ENCODE results near the gene DGKQ. TPM values are rescaled to one million over a fixed set of nuclear protein-coding genes. Genes with fewer than 3 reads are reported as not detected.

DGKQ gene
- total and polyA plus RNA-seq, 2 of the 8 experiments (the other 6 are each of a cell fraction or from before 2014, with no cell fraction given): 7.3 to 9.7 TPM

- WGBS, 2 experiments (ENCODE audit: extremely low coverage in 1 of 2, insufficient coverage in 1 of 2, insufficient read length in 1 of 2, insufficient replicate concordance in 2 of 2, low coverage in 1 of 2, low lambda C conversion rate in 2 of 2, missing lambda C conversion rate in 1 of 2): 89% methylated on average over 16 of the region's 17 CpGs; no CpG with 5 or more reads in 1 of the 2 experiments
- peaks cover 9 to 45% (median 35%) of the 10 kb centered on the region in 4 experiments; a peak in 6 of 7 replicates for H3K27me3 ChIP-seq (replicated peaks in 1 of 4; ENCODE audit: control insufficient read depth in 3 of 4, extremely low read depth in 1 of 4, insufficient read depth in 3 of 4, low read length in 3 of 4)
- TF ChIP-seq EP300 (IDR thresholded peaks at IDR 0.05; ENCODE audit: borderline replicate concordance in 1 of 2, low read depth in 2 of 2, low read length in 2 of 2) (no peak), CTCF (IDR thresholded peaks at IDR 0.05; ENCODE audit: control extremely low read depth in 1 of 3, insufficient read depth in 1 of 3, low read depth in 1 of 3, low read length in 3 of 3) (no peak), CTBP2 (IDR thresholded peaks at IDR 0.05; ENCODE audit: borderline replicate concordance, insufficient read depth, insufficient read length, low read length) (no peak), GTF2F1 (IDR thresholded peaks at IDR 0.05; ENCODE audit: borderline replicate concordance, low read depth, low read length) (no peak), TAF7 (optimal IDR thresholded peaks at IDR 0.05; ENCODE audit: borderline replicate concordance, low read depth, low read length) (no peak), RAD21 (IDR thresholded peaks at IDR 0.05 in 1 of 2, conservative IDR thresholded peaks at IDR 0.05 in 1 of 2; ENCODE audit: low read depth in 2 of 2, low read length in 2 of 2) (no peak), SP1 (IDR thresholded peaks at IDR 0.05; ENCODE audit: low read depth, low read length) (no peak), NANOG (IDR thresholded peaks at IDR 0.05; ENCODE audit: insufficient read depth, low read depth, low read length, poor library complexity, severe bottlenecking) (no peak)
Measured at GRCh38 chr4:970854-971520, 2.4 kb downstream of the DGKQ start.

More at GRCh38 chr4:970854-971520, 2.4 kb downstream of the DGKQ start:
- H3K27ac ChIP-seq (ENCODE audit: low read depth, low read length): no peak overlapping the region
- H4K91ac ChIP-seq (replicated peaks; ENCODE audit: insufficient read length, low read length): no peak overlapping the region
- H2BK20ac ChIP-seq (ENCODE audit: low read length): no peak overlapping the region
- ChIA-PET CTCF (ENCODE audit: partially characterized antibody) (interaction anchor here (0.9 to 1.1 kb wide), 2 partner anchors 16 to 45 kb away, joined by 3 to 4 read pairs; partner anchors contain the start of gene IDUA), POLR2A (ENCODE audit: partially characterized antibody) (interaction anchor here (1.2 kb wide), 1 partner anchor 13 kb away, joined by 3 read pairs; no protein-coding TSS in a partner anchor)
- H3K4me3 ChIP-seq (ENCODE audit: extremely low read depth in 1 of 4, insufficient read depth in 2 of 4, low read depth in 3 of 4, low read length in 4 of 4): no peak overlapping the region
- H3K56ac ChIP-seq (replicated peaks; ENCODE audit: insufficient read length, low read depth, low read length): no peak overlapping the region
- peaks cover 12% of the 10 kb centered on the region; the same call in 1 of the 2 replicates for H3K23me2 ChIP-seq (ENCODE audit: low read depth, low read length)
- H3K79me1 ChIP-seq (ENCODE audit: low read depth, low read length): no peaks in the 10 kb centered on the region
- no peak overlapping the region for H3K18ac ChIP-seq (ENCODE audit: extremely low read depth, low read length)
- no peak overlapping the region for H2AFZ ChIP-seq (ENCODE audit: low read length)
- no peak overlapping the region for H2BK120ac ChIP-seq (replicated peaks; ENCODE audit: low read depth, low read length)
- H2BK12ac ChIP-seq (ENCODE audit: low read depth, low read length): peak overlapping the region; percentile 27; the same call in 1 of the 2 replicates
- FAIRE-seq (no peak), DNase-seq (ENCODE audit: low read depth in 1 of 2, low spot score in 2 of 2) (no peak)
- no peak overlapping the region for H3K4ac ChIP-seq (replicated peaks; ENCODE audit: insufficient read length, low read depth, low read length)
- no peak overlapping the region for H2BK5ac ChIP-seq (ENCODE audit: low read depth, low read length)
- H4K8ac ChIP-seq (ENCODE audit: extremely low read depth, insufficient read depth, low read length): no peak overlapping the region
- H3K14ac ChIP-seq (ENCODE audit: insufficient read length): no peak overlapping the region
- H4K5ac ChIP-seq (ENCODE audit: insufficient read length, low read depth, low read length): no peak overlapping the region
- H2BK15ac ChIP-seq (ENCODE audit: low read length): no peak overlapping the region
- H3K36me3 ChIP-seq (ENCODE audit: control insufficient read depth in 2 of 4, insufficient read depth in 4 of 4, low read length in 3 of 4): no peaks in the 10 kb centered on the region
- no peaks in the 10 kb centered on the region for H3K79me2 ChIP-seq (ENCODE audit: control insufficient read depth in 1 of 2, insufficient read depth in 2 of 2, low read length in 2 of 2)
- no peak overlapping the region for H3K23ac ChIP-seq (ENCODE audit: insufficient read length)
- H4K20me1 ChIP-seq (replicated peaks in 1 of 2; ENCODE audit: control insufficient read depth in 1 of 2, insufficient read depth in 2 of 2, low read length in 2 of 2): peaks cover 6 to 19% of the 10 kb centered on the region in 2 experiments
- no peak overlapping the region for H3K4me2 ChIP-seq (ENCODE audit: insufficient read depth in 1 of 2, low read depth in 2 of 2, low read length in 2 of 2)
- peaks cover 5 to 11% of the 10 kb centered on the region in 2 experiments; a peak in 1 of 4 replicates for H3K9me3 ChIP-seq (ENCODE audit: insufficient read depth in 2 of 2, low read depth in 1 of 2, low read length in 1 of 2)
- H3K9ac ChIP-seq (replicated peaks in 1 of 4; ENCODE audit: extremely low read depth in 1 of 4, low read depth in 3 of 4, low read length in 3 of 4): no peak overlapping the region
- H2AK5ac ChIP-seq (ENCODE audit: low read depth, low read length): 0 out of 2 replicates have a peak overlapping the region, but pooled peaks have one; percentile 15
- H3K4me1 ChIP-seq (replicated peaks in 1 of 4; ENCODE audit: control insufficient read depth in 3 of 4, insufficient read depth in 4 of 4, low read length in 3 of 4): peaks cover 0 to 9% (median 4%) of the 10 kb centered on the region in 4 experiments; a peak in 3 of 7 replicates

All from H1 (cell line).